HG03097 (cell line): Measurements from ENCODE around the gene KANSL3.

Experiments
- ATAC-seq: cut with Tn5 transposase; IDR thresholded peaks from one replicate; pipeline ENCODE4 v1.9.1; 2021; ENCODE audit not compliant: unreplicated experiment, low FRiP score

The KANSL3 gene

DNA sequence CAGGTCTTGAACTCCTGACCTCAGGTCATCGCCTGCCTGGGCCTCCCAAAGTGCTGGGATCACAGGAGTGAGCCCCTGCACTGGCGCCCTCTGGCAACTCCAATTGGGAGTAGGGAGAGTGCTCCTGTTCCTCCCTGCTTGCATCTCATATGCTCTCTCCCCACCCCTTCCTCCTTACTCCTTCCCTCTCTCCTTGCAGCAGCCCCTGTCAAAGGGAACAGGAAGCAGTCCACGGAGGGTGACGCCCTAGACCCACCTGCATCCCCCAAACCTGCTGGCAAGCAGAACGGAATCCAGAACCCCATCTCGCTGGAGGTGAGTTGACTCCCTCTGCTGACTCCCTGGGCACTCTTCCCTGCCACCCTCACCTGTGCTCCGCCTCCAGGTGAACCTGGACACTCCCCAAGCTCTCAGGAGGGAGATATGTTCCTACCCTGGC, 90.9 kb downstream of the KANSL3 start:
- ATAC-seq: no peak

DNA sequence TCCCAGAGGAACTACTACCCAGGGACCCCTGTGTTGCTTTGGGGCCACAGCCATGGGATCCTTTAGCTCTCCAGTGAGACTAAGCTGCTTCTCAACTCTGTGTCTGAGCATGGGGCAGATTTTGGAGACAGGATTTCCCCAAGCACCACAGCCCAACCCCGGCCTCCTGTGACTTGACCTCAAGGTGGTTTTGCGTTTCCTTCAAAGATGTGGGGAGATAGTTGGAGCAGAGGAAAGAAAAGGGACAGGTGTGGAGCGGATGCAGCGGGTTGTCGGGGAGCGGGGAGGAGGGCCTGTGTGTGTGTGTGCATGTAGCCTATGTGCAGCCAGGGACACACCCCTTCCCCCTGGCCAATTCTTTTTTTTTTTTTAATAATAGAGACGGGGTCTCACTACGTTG, 91.3 kb downstream of the KANSL3 start:
- ATAC-seq: no peak

DNA sequence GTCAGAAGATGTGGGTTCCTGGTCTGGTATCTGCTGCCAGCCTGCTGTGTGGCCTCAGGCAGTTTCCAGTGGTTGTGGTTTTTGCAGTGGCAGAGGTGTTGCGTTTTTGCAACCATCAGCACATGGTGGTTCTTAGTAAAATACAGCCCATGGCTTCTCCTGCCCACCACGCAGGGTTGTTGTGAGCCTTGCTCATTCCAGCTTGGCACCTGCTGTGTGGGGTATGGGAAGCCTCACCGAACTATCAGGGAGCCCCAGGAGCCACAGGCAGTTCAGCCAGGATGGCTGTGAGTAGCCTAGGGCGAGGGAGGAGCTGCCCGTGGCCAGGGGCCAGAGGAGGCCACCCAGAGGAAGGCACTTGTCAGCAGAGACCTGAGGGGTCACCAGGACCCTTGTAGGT, 91.8 kb downstream of the KANSL3 start:
- no peak for ATAC-seq
